Stimulated activated CD4-positive, alpha-beta T cell treated with anti-CD3 and anti-CD28 coated beads, Interleukin-15, amount 100 ng/mL, for 24 hours (primary cell): Measurements from ENCODE around the gene RARG.

Source experiments
- DNase-seq: peaks from one replicate; pipeline ENCODE4 v3.0.0-alpha.2; 2020

RARG gene

DNA sequence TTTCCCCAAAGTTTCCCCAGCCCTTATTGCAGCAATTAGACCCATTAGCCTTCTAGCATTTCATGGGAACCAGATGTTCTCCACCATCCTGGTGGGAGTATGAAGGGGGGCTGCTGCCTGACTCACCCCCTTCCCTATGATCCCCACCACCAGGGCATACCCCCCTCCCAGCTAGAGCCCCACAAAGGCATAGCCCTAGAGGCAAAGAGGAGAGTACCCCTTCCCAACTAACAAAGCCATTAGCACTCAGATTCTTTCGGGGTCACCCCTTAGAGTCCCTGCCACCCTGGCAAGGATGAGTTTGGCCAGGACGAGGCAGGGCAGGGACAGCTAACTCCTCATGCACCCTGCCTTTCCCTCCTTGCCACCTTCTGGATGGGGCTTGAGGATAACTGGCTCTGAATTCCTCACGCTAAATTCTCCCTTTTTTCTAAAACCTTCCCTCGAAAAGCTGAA is 9.2 kb downstream of the RARG start:
- DNase-seq, result no peak

DNA sequence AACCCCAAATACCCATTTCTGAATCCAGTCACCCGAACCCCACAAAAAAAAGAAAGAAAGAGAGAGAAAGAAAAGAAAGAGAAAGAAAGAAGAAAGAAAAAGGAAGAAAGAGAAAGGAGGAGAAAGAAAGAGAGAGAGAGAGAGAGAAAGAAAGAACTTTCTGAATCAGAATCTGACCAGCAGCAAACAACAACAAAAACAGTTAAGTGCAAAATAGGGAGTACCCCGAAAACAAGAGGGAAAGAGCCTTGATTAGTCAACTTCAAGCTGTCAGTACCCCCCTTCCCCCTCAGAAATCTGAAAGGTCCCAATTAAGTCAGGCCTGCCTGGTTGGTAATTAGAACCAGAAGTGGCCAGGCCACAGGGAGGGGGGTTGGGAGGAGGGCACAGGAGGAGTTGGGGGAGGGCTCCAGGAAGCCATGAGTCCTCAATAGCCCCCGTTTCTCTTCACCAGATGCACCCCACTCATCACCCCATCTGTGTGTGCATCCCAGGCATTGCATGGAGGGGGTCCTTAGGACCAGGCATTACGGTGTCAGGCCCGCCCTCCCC is 9.8 kb downstream of the RARG start:
- DNase-seq, result no peak

DNA sequence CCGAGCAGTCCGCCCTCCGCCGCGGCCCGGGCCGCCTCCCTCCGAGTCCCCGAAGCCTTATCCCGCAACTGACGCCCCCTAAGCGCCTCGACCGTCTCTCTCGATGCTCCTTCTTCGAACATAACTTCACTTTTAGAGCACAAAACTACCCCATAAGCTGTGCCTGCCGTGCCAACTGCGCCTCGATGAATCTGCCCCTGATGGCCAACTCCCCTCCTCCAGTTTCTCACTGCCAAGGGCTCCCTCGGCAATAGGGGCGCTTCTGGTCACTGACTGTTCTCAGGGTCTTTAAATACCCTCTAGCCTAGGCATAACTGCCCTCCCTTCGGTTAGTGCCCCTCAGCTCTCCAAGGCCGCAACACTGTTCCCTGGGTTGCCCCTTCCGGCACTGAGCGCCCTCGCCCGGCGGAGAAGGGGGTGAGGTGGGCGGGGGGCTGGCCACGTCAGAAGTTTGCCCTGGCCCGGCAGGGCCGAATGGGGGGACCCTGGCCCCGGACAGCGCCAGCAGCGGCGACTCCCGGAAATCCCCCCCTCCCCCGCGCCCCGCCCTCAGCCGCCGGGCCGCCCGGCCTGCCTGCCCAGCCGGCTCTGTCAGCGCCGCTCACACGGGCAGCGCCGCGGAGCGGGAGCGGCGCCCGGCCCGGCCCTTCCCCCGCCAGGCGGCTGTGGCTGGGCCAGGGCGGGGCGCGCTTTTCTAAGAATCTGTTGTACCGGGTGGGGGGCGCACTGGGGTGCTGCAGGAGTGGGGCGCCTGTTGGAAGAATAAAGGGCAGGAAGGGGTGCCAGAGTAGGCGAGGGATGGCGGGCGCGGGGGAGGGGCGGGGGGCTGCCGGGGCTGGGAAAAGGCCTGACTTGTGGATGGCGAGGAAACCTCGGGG is 10.6 kb downstream of the RARG start:
- peak; percentile 63 for DNase-seq

GRCh38 chr12:53220694-53221202 is 11.3 kb downstream of the RARG start:
- DNase-seq, result peak; percentile 88

- DNase-seq, result peak; percentile 87
Measured at GRCh38 chr12:53219956-53220693, 11.9 kb downstream of the RARG start.

GRCh38 chr12:53219292-53219955 is 12.6 kb downstream of the RARG start:
- DNase-seq, result peak; percentile 87

DNA sequence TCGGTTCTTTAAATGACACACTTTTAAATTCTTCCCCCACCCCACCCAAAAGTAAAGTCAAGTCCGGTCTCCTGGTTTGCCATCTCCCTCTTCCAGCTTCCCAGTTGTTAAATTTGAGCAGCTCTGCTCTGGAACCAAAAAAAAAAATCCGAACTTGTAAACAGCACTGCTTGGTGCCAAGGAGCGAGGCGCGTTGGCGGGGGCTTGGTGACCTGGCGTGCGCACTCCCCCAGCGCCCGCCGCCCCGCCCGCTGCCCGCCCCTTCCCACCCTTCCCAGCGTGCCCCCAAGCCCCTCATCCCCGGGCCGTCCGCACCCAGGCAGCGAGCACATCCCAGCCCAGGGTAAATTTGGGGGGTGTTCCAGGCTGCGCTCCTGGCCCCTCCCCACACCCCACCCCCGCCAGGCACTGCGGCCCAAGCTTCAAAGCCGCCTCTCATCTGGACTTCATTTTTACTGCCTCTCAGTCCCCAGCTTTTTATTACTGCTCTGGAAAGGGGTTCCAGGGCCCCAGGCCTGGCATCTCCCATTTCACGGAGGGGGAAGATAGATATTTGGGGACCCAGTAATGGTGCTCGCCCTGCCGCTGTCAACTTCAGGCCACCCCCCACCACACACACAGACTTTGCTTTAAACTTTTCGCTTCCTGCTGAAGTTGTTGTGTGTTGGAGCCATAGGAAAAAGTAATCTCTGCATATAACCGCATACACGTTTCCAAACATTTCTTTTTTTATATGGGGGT is 13.3 kb downstream of the RARG start:
- DNase-seq, result no peak

DNA sequence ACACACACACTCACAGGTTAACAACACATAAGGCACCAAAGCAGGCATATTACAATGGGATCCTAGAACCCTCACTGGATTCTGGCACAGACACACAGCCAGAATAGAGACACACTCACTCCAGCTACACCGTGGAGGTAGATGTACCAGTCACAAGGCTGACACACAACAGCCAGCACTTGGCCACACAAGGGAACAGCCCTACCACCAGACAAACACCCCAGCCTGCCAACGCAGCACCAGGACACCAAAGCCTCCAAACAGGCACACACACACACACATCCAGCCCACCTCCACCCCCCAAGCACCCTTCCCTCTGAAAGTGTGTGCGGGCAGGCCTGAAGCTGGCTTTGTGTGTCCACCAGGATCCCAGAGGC is 14.1 kb downstream of the RARG start:
- no peak for DNase-seq

GRCh38 chr12:53217051-53217930 is 14.7 kb downstream of the RARG start:
- DNase-seq, result peak; percentile 66

DNA sequence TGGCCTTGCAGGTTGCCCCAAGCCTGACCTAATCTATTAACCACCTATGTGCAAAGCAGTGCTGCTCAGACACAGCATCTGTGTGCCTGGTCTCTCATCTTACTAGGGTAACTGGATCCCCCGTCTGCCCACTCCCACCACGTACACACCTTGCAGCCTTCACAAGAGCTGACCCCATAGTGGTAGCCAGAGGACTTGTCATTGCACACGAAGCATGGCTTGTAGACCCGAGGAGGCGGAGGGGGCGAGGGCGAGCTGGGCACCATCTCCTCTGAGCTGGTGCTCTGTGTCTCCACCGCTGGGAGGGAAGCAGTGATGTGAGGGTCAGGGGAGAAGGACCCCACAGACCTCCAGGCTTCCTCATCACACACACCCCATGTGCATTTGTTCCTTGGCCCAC is 16.5 kb downstream of the RARG start:
- DNase-seq, result no peak

DNA sequence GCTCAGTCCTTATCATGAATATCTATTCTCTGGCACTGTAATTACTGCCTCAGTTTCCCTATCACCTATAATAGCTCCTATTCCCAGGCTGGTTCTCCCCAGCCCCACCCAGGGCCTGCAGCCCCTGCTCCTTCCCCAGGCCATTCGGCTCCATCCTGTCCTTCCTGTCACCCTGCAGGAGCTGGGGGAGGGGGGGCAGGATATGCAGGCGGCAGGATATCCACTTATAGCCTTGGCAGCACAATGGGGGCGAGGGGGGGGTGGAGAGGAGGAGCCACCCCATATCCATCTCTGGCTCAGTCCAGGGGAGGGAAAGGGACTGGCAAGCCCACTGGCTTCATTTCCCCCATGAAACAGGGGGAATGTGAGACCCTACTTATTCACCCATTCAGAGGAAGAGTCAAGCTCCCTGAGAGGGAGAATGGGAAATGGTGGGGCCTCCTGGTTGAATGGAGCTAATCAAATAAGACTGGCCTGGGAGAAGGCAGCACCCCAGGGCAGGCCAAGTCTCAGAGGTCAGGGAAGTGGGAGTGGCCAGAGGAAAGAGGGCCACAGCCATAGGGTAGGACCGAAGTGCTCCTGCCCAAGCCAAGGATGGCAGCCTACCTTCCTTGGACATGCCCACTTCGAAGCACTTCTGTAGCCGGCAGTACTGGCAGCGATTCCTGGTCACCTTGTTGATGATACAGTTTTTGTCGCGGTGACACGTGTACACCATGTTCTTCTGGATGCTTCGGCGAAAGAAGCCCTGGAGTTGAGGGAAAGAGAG is 17.1 kb downstream of the RARG start:
- no peak for DNase-seq

DNA sequence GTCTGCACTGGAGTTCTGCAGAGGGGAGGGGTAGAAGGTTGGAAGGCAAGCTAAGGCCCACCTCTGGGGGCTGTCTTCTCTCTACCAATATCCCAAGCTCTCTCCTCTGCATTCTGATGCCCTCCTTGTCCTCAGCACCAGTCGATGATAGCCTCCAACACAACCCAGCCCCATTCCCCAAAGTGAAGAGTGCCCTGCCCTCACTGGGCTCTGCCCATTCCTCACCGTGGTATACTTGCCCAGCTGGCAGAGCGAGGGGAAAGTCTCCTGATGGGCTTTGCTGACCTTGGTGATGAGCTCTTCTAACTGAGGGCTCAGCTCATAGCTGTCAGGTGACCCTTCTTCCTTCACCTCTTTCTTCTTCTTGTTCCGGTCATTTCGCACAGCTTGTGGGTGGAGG is 17.8 kb downstream of the RARG start:
- DNase-seq, result no peak

- peak; percentile 91 for DNase-seq
Measured at GRCh38 chr12:53213348-53213747, 18.7 kb downstream of the RARG start.

GRCh38 chr12:53212931-53213330 is 19.1 kb downstream of the RARG start:
- no peak for DNase-seq

DNA sequence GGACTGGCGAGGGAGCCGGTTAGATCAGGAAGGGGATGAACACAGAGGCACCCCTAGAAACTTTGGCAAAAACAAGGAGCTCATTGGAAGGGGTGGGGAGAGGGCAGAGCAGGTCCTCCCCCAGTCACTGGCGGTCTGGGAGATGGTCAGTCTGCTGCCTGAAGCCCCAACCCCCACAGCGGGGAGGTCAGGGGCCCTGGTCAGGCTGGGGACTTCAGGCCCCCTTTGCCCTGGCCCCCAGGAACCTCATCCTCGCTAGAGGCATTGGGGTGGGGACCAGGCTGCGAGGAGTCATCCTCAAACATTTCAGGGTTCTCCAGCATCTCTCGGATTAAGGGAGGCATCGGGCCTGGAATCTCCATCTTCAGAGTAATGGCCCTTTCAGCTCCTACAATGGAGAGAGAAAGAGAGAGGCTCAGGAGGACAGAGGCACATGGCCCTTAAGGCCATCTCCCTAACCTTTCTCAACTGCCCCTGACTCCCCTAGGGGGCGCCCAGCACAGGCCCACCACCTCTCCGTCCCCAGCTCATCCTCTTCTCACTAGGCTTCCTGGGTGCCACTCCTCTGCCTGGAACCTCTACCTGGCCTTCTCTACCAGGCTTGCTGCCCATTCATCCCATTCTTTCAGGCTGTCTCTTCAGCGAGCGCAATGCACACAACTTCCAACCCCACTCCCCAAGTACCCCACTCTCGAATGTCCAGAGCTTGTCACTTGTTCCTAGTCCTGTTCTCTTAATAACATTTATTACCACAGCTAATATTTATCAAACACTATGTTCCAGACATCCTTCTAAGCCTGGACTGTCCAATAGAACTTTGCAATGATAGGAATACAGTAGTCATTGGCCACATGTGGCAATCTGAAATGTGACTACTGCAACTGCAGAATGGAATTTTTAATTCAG is 20.3 kb downstream of the RARG start:
- no peak for DNase-seq

- DNase-seq, result no peak
Measured at GRCh38 chr12:53210843-53211242, 21.2 kb downstream of the RARG start.

- peak; percentile 44 for DNase-seq
Measured at GRCh38 chr12:53208877-53209463, 23.0 kb downstream of the RARG start.

DNA sequence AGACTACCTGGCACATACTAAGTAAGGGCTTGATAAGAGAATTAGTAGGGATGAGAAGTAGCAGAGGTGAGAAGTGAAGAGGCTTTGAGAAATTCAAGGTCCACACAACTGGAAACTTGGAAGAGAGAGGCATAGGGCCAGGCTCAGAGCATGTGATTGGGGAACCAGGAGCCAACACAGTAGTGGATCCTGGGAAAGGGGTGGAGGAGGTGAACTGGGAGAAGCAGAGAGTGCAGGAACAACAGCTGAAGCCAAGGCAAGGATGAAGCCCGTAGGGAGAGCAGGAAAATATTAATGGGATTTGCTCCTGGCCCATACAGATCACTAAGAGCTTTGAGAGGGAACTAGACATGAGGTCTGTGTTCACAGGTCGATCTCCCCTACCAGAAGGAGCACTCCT is 23.6 kb downstream of the RARG start:
- DNase-seq, result no peak

GRCh38 chr12:53207042-53207441 is 25.0 kb downstream of the RARG start, which contains the start of gene ITGB7:
TSS of gene ITGB7 (minus strand) at chr12:53207251. CDS start at chr12:53200443, 6,808 bp downstream.
- DNase-seq, result peak; percentile 73
